K562 (cell line): ENCODE measurements around the gene KCTD21.

Experiments used
- CBFB ChIP-seq: sonication (generic); formaldehyde crosslinking; IDR thresholded peaks from 2 replicates; pipeline ENCODE4 v1.4.0; 2020; ENCODE audit warnings: mild to moderate bottlenecking, missing genetic modification reagents
- FOSL1 ChIP-seq: fragments of 200-800 bp; sonication (Bioruptor generic); conservative IDR thresholded peaks from 2 replicates; pipeline ENCODE4 v1.6.1; 2016; ENCODE audit warnings: missing genetic modification characterization, missing compliant biosample characterization
- POLR2A ChIP-seq: fragments of 450-650 bp; conservative IDR thresholded peaks from 2 replicates; pipeline ENCODE4 v1.6.1; 2016
- SIN3A ChIP-seq, 2 experiments: fragments of 150-350 bp in 1 of 2; IDR thresholded peaks; 2 replicates each; pipeline ENCODE4 v1.6.1; 2011 to 2016; ENCODE audit warnings: borderline replicate concordance in 2 of 2, low read depth in 2 of 2, low read length in 2 of 2, mild to moderate bottlenecking in 2 of 2, moderate library complexity in 2 of 2; ENCODE audit not compliant: control insufficient read depth in 1 of 2
- TAF15 ChIP-seq: fragments of 200-400 bp; formaldehyde crosslinking; IDR thresholded peaks from 2 replicates; pipeline ENCODE4 v1.6.1; 2017; ENCODE audit warnings: mild to moderate bottlenecking, low read depth, low read length, moderate library complexity
- TARDBP ChIP-seq: fragments of 450-650 bp; IDR thresholded peaks from 2 replicates; pipeline ENCODE4 v1.6.1; 2016
- ZNF124 ChIP-seq: sonication (generic); formaldehyde crosslinking; IDR thresholded peaks from 2 replicates; pipeline ENCODE4 v1.8.1; 2022; ENCODE audit warnings: missing genetic modification reagents
- ZNF274 ChIP-seq: IDR thresholded peaks from 2 replicates; pipeline ENCODE4 v1.6.1; 2011; ENCODE audit warnings: low read depth, mild to moderate bottlenecking, low read length, moderate library complexity, borderline replicate concordance
- TF ChIP-seq, protein P1 (sequence below), 3 experiments: IDR thresholded peaks in 2 of 3; conservative IDR thresholded peaks in 1 of 3; 2 replicates each; pipeline ENCODE4 v1.5.1; 2011 to 2012; ENCODE audit warnings: low read length in 3 of 3, mild to moderate bottlenecking in 3 of 3, control low read depth in 2 of 3, improper control_type of control experiment in 1 of 3, inconsistent platforms in 1 of 3, low read depth in 1 of 3, mixed read lengths in 1 of 3, moderate library complexity in 1 of 3; ENCODE audit not compliant: insufficient read depth in 2 of 3
- TF ChIP-seq, protein P2 (sequence below): fragments of 200-600 bp; sonication (generic); IDR thresholded peaks from one replicate; pipeline ENCODE4 v1.6.1; 2012; ENCODE audit warnings: mild to moderate bottlenecking, low read depth, low read length, inconsistent platforms

DNA sequence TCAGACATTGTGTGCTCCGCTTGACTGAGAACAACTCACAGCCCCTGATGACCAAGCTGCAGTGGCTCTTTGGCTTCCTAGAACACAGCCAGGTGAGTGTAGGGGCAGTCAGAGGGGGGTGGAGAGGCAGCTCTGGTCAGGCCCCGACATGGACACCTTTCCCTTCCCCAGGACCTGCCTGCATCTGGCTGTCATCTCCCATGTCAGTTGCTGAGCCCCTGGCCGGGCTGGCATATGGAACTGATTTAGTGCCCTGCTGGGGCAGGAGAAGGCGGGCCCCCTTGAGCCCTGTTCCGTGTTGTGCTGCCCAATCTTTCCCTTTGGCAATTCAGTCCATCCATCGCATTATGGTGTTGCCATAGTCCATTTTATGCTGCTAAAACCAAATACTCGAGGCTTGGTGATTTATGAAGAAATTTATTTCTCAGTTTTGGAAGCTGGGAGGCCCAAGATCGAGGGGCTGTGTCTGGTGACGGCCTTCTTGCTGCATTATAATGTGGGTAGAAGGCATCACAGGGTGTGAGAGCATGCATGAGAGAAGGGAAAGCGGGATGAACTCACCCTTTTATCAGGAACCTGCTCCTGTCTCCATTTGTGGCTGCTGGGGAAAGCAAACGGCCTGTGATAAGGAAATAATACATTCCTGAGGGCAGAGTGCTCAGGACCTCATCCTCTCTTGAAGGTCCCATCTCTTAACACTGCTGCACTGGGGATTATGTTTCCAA, 19.3 kb upstream of the KCTD21 start:
- TF ChIP-seq POLR2A: no peak
- no peak for TF ChIP-seq TARDBP
- TF ChIP-seq ZNF124 (CRISPR knock-in tag): no peak
- TF ChIP-seq, protein P1, sequence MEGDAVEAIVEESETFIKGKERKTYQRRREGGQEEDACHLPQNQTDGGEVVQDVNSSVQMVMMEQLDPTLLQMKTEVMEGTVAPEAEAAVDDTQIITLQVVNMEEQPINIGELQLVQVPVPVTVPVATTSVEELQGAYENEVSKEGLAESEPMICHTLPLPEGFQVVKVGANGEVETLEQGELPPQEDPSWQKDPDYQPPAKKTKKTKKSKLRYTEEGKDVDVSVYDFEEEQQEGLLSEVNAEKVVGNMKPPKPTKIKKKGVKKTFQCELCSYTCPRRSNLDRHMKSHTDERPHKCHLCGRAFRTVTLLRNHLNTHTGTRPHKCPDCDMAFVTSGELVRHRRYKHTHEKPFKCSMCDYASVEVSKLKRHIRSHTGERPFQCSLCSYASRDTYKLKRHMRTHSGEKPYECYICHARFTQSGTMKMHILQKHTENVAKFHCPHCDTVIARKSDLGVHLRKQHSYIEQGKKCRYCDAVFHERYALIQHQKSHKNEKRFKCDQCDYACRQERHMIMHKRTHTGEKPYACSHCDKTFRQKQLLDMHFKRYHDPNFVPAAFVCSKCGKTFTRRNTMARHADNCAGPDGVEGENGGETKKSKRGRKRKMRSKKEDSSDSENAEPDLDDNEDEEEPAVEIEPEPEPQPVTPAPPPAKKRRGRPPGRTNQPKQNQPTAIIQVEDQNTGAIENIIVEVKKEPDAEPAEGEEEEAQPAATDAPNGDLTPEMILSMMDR (IDR thresholded peaks at IDR 0.05 in 2 of 3, conservative IDR thresholded peaks at IDR 0.05 in 1 of 3; ENCODE audit: insufficient read depth in 2 of 3, low read depth in 1 of 3, low read length in 3 of 3): no peak
- TF ChIP-seq TAF15: no peak
- no peak for TF ChIP-seq ZNF274
- TF ChIP-seq CBFB (CRISPR knock-in tag): no peak
- TF ChIP-seq, protein P2, sequence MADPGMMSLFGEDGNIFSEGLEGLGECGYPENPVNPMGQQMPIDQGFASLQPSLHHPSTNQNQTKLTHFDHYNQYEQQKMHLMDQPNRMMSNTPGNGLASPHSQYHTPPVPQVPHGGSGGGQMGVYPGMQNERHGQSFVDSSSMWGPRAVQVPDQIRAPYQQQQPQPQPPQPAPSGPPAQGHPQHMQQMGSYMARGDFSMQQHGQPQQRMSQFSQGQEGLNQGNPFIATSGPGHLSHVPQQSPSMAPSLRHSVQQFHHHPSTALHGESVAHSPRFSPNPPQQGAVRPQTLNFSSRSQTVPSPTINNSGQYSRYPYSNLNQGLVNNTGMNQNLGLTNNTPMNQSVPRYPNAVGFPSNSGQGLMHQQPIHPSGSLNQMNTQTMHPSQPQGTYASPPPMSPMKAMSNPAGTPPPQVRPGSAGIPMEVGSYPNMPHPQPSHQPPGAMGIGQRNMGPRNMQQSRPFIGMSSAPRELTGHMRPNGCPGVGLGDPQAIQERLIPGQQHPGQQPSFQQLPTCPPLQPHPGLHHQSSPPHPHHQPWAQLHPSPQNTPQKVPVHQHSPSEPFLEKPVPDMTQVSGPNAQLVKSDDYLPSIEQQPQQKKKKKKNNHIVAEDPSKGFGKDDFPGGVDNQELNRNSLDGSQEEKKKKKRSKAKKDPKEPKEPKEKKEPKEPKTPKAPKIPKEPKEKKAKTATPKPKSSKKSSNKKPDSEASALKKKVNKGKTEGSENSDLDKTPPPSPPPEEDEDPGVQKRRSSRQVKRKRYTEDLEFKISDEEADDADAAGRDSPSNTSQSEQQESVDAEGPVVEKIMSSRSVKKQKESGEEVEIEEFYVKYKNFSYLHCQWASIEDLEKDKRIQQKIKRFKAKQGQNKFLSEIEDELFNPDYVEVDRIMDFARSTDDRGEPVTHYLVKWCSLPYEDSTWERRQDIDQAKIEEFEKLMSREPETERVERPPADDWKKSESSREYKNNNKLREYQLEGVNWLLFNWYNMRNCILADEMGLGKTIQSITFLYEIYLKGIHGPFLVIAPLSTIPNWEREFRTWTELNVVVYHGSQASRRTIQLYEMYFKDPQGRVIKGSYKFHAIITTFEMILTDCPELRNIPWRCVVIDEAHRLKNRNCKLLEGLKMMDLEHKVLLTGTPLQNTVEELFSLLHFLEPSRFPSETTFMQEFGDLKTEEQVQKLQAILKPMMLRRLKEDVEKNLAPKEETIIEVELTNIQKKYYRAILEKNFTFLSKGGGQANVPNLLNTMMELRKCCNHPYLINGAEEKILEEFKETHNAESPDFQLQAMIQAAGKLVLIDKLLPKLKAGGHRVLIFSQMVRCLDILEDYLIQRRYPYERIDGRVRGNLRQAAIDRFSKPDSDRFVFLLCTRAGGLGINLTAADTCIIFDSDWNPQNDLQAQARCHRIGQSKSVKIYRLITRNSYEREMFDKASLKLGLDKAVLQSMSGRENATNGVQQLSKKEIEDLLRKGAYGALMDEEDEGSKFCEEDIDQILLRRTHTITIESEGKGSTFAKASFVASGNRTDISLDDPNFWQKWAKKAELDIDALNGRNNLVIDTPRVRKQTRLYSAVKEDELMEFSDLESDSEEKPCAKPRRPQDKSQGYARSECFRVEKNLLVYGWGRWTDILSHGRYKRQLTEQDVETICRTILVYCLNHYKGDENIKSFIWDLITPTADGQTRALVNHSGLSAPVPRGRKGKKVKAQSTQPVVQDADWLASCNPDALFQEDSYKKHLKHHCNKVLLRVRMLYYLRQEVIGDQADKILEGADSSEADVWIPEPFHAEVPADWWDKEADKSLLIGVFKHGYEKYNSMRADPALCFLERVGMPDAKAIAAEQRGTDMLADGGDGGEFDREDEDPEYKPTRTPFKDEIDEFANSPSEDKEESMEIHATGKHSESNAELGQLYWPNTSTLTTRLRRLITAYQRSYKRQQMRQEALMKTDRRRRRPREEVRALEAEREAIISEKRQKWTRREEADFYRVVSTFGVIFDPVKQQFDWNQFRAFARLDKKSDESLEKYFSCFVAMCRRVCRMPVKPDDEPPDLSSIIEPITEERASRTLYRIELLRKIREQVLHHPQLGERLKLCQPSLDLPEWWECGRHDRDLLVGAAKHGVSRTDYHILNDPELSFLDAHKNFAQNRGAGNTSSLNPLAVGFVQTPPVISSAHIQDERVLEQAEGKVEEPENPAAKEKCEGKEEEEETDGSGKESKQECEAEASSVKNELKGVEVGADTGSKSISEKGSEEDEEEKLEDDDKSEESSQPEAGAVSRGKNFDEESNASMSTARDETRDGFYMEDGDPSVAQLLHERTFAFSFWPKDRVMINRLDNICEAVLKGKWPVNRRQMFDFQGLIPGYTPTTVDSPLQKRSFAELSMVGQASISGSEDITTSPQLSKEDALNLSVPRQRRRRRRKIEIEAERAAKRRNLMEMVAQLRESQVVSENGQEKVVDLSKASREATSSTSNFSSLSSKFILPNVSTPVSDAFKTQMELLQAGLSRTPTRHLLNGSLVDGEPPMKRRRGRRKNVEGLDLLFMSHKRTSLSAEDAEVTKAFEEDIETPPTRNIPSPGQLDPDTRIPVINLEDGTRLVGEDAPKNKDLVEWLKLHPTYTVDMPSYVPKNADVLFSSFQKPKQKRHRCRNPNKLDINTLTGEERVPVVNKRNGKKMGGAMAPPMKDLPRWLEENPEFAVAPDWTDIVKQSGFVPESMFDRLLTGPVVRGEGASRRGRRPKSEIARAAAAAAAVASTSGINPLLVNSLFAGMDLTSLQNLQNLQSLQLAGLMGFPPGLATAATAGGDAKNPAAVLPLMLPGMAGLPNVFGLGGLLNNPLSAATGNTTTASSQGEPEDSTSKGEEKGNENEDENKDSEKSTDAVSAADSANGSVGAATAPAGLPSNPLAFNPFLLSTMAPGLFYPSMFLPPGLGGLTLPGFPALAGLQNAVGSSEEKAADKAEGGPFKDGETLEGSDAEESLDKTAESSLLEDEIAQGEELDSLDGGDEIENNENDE: no peak
- no peak for TF ChIP-seq SIN3A (IDR thresholded peaks at IDR 0.05; ENCODE audit: borderline replicate concordance in 2 of 2, control insufficient read depth in 1 of 2, low read depth in 2 of 2, low read length in 2 of 2)
- TF ChIP-seq FOSL1: no peak
